DOHH2 (cell line): Measurements from ENCODE around the gene HOXC9.

Experiments used
- EZH2phosphoT487 ChIP-seq: fragments of 200-600 bp; sonication (generic); IDR thresholded peaks from 2 replicates; pipeline ENCODE4 v1.6.1; 2017; ENCODE audit warnings: borderline replicate concordance, mild to moderate bottlenecking, antibody characterized with exemption, low read length, moderate library complexity, mixed read lengths
- TF ChIP-seq, protein P1 (sequence below): fragments of 200-600 bp; sonication (generic); IDR thresholded peaks from one replicate; pipeline ENCODE4 v1.5.1; 2014; ENCODE audit warnings: antibody characterized with exemption, mild to moderate bottlenecking, low read depth, low read length; ENCODE audit not compliant: poor library complexity, severe bottlenecking

DNA sequence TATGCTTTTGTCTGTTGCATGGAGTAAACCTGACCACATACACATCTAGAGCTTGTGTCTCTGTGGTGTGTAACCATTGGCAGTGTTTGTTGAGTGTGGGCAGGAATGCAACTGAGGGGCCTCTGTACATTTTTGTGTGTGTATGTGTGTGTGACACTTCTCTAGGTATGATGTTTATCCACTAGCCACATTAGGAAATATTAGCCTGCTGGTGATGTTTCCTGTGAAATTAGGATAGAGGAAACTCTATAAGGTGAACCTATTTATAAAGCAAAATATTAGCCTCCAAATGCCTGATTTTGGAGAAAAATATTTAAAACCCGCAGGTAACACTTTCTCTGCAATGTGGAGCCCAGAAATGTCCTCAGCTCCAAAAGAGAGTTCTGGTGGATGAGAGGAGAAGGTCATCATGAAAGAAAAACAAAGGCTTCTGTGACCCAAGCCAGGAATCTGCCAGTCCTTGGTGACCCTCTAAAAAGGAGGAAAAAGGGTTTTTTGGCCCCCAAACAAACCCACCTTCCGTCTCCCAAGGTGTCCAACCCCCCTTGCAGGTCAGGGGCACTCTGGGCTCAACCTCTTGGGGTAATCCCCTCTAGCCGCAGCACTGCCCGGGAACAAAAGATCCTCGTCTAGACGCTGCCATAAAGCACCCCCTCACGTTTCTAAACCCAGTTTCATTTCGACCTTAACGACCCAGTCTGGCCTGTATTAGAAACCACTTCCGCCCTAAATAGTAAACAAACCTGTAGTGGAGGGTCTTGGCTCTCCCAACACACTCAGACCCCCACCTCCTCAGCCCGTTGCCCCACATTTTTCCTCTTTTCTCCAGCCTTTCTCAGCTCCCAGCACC is 22.1 kb upstream of the HOXC9 start:
- TF ChIP-seq, protein P1, sequence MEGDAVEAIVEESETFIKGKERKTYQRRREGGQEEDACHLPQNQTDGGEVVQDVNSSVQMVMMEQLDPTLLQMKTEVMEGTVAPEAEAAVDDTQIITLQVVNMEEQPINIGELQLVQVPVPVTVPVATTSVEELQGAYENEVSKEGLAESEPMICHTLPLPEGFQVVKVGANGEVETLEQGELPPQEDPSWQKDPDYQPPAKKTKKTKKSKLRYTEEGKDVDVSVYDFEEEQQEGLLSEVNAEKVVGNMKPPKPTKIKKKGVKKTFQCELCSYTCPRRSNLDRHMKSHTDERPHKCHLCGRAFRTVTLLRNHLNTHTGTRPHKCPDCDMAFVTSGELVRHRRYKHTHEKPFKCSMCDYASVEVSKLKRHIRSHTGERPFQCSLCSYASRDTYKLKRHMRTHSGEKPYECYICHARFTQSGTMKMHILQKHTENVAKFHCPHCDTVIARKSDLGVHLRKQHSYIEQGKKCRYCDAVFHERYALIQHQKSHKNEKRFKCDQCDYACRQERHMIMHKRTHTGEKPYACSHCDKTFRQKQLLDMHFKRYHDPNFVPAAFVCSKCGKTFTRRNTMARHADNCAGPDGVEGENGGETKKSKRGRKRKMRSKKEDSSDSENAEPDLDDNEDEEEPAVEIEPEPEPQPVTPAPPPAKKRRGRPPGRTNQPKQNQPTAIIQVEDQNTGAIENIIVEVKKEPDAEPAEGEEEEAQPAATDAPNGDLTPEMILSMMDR: no peak
- no peak for TF ChIP-seq EZH2phosphoT487
